T1000 (cell line): ENCODE results near the gene UACA.

Source experiments
- DNase-seq: peaks from one replicate; lab custom pipeline; 2025; ENCODE audit warnings: mixed read lengths; lab: John Stamatoyannopoulos, UW

Gene UACA

DNA sequence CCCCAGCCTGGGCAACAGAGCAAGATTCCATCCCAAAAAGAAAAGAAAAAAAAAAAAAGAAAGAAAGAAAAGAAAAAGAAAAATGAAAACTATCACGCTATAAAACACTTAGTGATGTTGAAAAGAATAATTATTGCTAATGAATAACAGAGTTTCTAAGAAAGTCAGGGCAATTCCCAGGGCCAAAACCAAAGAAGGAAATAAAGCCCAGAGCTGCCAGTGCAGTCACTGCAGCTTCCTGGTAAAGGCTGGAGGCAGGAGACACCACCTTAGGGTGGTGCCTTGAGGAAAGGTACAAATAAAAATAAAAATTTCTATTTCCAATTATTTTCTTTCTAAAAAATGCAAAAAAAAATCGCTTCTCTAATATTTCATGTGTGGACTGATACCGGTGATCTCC lies 19.7 kb upstream of the UACA start:
- DNase-seq = no peak

DNA sequence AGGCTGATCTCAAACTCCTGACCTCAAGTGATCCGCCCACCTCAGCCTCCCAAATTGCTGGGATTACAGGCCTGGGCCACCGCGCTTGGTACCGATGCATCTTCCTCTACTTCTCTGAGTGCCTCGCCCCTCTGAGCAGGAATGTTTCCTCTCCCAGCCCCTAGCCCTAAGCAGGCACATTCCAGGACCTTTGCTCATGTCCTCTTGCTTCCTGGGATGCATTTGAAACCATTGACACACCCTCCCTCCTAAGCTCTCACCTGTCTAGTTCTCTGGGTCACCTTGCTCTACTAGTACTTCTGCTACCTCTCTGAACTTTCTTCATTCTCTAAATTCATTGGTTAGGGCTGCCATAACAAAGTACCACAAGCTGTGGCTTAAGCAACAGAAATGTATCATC lies 17.9 kb upstream of the UACA start:
- no peak for DNase-seq

DNA sequence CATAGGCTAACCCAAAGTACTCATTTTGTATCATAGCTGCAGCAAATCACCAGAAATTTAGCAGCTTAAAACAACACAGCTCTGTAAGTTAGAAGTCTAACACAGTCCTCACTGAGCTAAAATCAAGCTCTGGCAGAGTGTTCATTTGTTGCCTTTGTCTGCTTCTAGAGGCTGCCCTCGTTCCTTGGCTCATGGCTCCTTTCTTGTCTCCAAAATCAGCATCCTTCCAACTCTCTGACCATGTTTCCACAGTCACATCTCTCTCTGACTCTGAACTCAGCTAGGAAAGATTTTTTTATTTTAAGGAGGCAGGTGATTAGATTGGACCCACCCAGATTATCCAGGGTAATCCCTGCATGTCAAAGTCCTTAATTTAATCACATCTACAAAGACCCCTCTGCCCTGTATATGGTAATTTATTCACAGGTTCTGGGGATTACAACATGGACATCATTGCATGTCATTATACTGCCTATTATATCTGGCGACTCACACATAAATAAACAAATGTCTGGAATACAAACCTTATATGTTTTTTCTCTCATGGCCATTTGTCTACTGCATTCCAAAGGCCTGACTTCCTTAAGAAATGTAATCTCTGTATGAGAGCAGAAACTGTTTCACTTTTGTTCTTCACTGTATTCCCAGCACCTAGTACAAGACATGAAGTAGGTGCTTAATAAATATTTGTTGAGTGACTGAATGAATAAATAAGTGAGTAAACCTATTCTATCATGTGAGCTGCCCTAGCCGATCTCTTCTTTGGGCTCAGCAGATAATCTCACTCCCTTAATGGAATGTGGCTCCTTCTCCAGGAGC lies 15.1 kb upstream of the UACA start:
- DNase-seq = no peak

DNA sequence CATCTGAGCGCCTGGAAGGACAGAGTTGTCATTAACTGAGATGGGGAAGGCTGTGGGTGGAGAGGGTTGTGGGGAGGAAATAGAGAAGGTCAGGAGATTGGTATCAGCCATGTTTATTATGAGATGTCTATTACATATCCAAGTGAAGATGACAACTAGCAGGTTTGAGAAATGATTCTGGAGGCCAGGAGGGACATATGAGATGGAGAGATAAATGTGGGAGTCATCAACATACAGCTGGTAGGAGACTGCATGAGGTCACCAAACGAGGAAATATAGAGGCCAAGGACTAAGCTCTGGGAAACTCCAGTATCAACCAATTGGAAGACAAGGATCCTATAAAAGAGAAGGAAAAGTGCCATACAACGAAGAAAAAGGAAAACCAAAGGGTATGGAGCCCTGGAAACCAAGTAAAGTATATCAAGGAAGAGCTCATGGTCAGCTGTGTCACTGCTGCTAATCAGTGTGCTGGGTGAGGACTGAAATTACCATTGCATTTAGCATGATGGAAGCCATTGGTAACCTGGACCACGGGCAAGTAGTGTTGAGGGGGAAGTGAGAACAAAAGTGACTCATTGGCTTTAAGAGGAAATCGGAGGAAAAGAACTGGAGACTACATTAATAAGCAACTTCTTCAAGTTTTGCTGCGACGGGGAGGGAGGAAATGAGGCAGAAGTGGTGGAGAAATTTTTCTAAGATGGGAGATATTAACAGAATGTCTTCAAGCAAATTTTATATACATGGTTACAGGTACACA lies 14.0 kb upstream of the UACA start:
- no peak for DNase-seq

DNA sequence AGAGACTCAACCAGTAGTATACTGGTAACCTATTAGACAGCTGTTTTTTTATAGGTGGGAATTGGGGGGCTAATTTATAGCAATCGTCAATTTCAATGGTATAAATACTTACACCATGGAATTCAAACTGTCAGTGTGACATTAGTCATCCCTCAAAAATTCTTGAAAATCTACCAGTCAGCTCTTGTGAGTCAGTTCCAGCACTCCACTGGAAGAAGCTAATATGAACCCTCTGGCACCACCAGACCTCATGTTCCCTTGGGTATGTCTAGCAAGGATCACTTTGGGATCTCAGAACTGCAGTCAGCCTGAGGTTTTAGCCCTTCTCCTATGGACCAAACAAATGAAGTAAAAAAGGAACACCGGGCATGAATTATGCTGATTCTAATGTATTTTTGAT lies 11.8 kb upstream of the UACA start:
- DNase-seq = peak; percentile 26

DNA sequence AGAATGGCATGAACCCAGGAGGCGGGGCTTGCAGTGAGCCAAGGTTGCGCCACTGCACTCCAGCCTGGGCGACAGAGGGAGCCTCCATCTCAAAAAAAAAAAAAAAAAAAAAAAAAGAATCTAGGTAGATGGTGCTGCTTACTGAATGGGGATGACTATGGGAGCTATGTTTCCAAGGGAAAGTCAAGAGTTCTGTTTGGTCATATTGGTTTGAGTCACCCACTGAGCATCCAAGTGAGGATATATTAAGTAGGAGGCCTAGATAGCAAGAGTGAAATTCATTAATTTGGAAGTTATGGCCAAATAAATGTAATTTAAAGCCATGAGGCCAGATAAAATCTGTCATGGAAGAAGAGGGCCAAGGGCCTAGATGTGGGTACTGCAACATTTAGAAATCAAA lies 9.0 kb upstream of the UACA start:
- no peak for DNase-seq

DNA sequence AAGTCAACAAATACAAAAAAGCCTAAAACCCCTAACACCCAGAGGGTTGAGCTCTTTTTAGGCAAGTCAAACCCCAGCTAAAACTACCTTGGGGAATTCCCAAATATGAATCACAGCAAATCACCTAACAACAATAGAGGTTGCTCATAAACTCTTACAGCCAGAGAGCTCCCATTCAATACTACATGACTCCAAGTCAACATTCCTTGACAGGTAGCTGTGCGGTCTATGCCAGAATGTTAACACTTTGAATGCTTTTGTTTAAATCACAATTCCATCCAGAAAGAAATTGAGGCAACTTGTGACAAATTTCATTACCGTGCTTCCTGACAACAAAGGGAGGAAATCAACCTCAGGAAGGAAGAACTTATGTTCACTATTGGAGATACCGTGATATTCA lies 7.5 kb upstream of the UACA start:
- DNase-seq = no peak

DNA sequence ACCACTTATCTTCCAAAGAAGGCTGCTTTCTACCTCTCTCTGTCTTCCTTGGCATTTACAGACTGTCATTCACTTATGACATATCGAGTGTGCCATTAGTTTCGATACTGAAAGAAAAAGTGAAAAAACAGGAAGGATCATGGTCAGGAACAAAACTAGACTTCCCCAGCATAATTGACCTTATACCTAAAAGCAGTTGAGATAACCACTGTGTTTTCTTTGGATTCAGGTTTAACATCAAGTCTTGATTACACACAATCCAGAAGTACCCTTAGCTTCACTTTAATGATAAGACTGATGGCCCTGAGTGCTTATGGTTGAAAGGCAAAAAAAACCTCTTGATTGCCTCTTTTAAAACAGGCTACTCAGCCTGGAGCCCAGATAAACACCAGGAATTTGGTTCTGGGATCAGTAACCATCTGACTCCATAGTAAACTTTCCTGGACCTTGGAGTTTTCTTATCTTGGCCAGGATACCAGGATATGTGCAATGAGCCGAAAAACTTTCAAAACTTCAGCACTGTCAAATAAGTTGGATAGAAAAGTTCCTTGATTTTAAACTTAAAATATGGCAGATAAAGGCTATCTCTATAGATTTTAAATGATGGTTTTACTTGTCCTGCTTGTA lies 5.0 kb upstream of the UACA start:
- DNase-seq = no peak

DNA sequence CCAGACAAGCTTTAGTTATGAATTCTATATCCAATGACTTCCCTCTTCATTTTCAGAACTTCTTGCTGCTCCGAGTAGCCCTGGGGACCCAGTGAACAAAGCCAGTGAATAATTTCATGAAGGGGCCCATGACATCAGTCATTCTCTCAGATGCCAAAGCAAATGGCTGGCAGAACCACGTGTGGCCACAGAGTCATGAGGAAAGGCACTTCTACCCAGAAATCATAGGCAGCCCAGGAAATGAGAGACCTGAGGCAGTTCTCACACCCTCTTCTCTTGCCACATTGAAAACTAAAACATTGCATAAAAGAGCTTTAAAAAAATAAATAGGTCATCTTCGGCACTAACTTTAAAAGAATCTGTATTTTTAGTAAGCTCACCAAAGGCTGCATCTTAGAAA lies 4.3 kb upstream of the UACA start:
- DNase-seq = no peak

DNA sequence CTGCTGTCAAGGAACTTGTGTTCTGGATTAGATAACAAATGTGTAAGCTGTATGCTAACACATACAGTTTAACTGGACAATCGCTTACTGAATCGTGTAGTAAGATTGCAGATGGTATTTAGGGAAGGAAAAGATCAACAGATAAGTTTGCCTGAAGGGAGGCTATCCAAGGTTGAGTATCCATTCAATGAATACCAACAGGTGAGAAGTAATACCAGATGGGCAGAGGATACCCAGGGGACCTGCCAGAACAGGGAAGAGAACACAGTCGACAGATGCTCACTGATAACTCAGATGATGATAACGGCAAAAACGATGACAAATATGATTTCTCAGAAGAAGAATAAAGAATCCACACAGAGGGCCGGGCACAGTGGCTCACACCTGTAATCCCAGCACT lies 3.2 kb upstream of the UACA start:
- DNase-seq = no peak

DNA sequence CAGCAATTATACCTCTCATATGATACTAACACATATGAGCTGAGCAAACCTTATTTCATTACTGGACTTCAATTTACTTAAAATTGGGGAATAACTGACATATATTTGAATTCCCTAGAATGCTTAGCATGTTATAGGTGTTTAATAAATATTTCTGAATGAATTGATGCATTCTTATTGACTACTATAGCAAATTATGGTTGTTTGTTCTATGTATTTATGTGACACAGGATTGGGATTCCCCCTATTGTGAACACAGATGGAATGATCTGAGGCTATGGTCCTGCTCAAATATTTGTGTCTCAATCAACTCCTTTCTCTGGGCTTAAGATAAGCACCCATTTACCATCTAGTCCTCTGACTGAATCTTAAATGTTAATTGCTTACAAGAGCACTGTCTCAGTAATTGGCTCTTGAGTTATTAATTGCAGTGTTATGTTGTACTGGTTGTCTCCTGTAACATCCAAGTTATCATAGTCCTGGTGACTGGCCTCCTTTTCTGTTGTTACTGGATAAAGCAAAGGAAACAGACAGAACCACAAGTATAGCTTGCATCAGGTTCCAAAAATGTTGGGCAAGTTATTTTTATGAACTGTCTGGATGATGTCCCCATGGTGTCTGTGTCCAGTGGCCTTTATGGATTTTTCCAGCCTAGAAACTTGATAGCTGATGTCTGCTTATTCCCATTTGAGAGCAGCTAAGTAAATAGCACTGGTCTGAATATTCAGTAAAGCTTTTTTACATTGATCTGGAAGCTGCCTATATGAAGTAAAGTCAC lies 2.3 kb upstream of the UACA start:
- DNase-seq = no peak

DNA sequence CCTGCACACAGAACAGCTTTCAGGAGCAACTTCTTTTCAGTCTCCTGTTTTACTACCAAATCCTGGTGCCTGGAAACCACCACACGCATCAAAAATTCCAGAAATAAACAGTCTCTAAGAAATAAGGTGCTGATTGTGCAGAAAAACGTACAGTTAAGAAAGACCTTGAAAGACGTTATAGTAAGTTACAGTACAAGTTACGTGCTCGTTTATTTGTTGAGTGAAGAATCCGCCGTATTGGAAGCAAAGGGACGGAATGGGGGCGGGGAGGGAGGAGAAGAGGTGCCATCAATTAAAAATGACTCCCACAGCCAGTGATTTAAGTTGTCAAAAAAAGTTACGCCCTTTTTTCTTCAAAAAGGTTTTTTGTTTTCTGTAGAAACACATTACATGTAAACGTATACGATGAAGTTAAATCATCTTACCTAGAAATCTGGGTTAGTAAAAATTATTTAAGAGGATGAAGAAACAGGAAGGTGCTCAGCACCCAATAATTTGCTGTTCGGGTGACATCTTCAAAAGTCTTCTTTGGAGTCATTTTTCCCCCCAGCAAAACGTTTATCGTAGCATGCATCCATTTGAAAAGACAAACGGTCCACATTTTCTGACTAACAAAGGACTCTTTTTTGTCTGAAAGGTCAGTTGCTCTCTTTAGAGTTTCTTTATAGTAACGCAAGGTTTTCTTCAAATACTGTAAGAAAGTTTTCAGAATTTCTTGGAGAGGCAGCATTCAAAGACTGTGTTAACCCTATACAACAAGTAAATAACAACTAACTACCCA lies 782 bp upstream of the UACA start:
- DNase-seq = no peak

DNA sequence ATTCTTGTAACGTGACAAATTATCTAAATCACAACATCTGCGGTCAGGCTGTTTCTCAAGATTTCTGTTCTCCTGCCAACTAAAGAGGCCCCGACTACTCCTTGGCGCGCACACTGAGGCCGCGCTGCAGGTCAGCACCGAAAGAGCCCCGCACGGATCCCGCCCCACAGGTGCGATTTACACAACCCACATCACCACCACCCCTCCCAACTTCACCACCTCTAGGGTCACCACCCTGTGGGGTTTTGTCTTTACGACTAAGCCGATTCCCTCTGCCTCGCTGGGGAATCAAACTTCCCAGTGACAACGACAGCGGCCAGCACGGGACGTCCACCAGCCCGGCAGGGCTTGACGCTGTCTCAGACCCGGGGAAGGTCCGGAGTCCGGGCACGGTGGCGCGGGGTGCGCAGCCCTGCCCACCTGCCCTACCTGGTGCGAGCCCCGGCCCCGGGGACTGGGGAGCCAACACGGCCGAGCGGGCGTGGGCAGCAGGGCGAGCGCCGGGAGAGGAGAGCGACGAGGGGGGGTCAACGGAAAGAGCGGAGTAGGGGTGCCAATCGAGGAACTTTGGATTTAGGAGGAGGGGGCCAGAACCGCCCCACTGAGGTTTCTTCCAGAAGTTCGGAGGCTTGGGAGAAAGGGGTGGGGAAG lies 764 bp downstream of the UACA start:
- no peak for DNase-seq

DNA sequence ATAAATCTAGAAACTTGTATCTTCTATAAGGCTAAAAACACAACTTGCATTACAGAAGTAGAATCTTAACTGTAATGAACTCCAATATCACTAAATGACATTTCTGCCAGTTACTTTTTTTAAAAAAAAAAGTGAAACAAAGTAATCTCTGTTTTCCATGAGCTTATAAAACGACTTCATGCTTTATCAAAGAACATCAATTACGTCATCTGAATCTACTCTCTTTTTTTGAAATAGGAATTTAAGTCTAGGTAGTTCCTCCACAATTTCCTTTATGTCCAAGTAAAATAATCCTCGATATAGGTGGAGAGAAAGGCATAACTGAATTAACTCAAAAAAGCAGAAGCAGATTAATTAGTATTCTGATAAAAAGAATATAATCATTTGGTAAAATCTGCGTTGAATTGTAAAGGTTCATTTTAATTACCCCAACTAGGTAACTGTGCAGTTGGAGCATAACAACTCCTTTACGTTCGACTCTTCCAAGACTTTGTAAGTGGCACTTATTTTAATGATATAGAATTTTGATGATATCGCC lies 1.4 kb downstream of the UACA start:
- no peak for DNase-seq

DNA sequence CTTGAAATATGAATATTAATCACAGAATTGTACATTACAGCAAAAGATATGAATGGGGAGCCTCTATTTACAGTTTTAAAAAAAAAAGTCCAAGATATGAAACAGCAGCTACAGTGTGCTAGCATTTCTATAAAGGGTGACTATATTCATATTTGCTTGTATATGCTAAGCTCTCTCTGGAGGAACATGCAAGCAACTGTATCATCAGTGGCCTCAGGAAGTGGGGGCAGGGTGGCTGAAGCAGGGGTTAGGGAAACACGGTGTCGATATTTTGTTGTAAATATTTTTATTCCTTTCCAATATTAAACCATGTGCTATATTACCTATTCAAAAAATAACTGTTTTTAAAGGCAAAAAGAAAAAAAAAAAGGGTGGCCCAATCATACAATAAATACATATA lies 2.3 kb downstream of the UACA start:
- no peak for DNase-seq

DNA sequence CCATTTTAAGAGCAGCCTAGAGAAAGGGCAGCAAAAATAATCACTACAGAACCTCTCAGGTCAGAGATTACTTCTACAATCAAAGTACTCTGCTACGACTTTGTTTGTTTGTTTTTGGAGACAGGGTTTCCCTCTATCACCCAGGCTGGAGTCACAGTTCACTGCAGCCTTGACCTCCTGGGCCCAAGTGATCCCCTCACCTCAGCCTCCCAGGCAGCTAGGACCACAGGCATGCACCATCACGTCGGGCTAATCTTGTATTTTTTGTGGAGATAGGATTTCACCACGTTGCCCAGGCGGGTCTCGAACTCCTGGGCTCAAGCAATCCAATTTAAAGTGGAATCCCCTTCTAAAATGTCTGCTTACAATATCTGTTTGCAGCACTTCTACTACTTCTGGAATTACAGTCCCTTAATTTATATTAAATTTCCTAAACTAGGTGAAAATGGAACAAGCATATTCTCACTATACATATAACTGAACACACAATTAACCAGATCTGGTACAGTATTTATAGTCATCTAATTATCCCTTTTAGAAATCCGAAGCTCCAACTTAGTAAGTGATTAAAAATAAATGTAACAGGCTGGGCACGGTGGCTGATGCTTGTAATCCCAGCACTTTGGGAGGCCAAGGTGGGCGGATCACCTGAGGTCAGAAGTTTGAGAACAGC lies 4.4 kb downstream of the UACA start:
- no peak for DNase-seq

DNA sequence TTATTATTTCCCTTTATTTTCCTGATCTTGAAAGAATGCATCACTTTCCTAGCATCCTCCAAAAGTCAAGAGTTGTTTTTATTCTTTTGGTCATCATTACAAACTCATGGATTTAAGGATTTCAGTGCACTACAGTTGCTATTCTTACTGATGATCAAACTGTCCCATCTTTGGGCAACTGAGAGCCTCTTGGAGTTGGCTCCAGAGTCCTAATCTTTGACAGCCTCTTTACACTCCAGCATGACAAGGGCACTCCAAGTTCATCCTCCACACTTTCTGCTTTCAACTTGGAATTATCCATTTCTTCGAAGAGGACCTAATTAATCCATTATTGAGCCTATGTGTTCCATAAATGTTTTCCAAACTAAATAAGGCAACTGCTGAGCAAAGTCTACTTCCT lies 5.7 kb downstream of the UACA start:
- DNase-seq = no peak

DNA sequence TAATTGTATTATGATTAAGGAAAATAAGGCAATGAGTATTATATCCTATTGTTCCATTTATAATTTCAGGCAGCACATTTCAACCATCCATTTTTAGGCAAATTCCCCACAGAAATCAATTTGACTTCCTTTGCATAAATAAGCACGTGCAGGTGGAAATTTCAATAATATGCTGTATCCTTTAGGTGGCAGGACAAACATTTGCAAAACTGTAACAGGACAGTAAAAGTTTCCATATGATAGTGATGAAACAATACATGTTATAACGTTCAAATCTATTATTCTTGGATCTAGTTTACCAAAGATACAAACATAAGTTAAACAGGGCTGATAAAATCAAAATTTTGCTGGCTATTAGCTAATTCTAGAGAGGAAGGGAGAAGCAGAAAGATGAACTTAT lies 8.5 kb downstream of the UACA start:
- DNase-seq = no peak

DNA sequence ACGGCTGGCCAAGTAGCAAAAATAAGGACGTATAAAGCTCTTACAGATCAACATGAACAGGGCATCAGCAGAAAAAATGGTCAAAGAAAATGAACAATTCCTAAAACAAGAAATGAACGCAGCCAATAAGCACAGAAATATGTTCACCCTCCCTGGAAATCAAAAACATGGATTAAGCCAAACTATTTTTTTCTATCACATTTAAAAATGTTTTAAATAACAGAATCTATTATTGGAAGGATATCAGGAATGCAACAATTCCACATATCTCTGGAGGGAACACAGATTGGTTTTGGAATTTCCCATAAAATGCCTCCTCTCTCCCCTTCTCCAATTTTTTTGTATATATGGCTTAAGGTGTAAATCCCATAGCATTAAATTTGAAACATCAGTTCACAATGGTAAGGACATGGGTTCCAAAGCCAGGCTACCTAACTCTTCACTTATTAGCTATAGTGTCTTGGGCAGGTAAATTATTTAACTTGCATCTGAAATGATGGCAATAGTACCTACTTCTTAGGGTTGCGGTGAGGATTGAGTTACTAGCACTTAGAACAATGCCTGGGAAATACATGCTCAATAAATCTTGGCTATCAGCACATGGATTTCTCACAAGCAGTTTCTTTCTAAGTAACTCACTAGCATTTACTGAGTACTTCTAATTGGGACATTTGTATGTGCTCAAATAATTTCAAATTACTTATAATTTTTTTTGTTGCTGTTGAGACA lies 10.1 kb downstream of the UACA start:
- DNase-seq = no peak
